Gastroesophageal sphincter (tissue), 4 donors: ENCODE measurements around the gene JADE1. TPM values are rescaled to one million over a fixed set of nuclear protein-coding genes. Genes with fewer than 3 reads are reported as not detected.

Source experiments
- ATAC-seq: fragments of 150-250 bp; one replicate; pipeline ENCODE4 v1.9.1; 2016; ENCODE audit warnings: mild to moderate bottlenecking, moderate library complexity
- H3K27ac ChIP-seq, 4 donors: fragments of 200-600 bp; sonication (generic) in 3 of 4; 1 replicate in 3 of 4; 2 replicates in 1 of 4; pipeline ENCODE4 v1.5.1; 2016 to 2019
- H3K27me3 ChIP-seq: fragments of 200-600 bp; sonication (generic); one replicate; pipeline ENCODE4 v1.5.1; 2019
- H3K36me3 ChIP-seq, 2 donors: fragments of 200-600 bp; sonication (generic); one replicate each; pipeline ENCODE4 v1.5.1; 2019; ENCODE audit warnings: control low read depth in 1 of 2
- H3K4me1 ChIP-seq, 3 donors: fragments of 200-600 bp; sonication (generic); 1 replicate in 2 of 3; 2 replicates in 1 of 3; pipeline ENCODE4 v1.5.1; 2016 to 2019; ENCODE audit warnings: control low read depth in 2 of 3
- H3K4me3 ChIP-seq, 2 donors: fragments of 200-600 bp; sonication (generic); one replicate each; pipeline ENCODE4 v1.5.1; 2019; ENCODE audit warnings: mild to moderate bottlenecking in 1 of 2, moderate library complexity in 1 of 2
- H3K9me3 ChIP-seq, 3 donors: fragments of 200-600 bp; sonication (generic); one replicate each; pipeline ENCODE4 v1.5.1; 2017 to 2019; ENCODE audit warnings: control low read depth in 2 of 3
- CTCF ChIP-seq, 4 experiments: fragments of 200-600 bp in 2 of 4; fragments of 450-650 bp in 2 of 4; sonication (generic) in 1 of 4; IDR thresholded peaks; one replicate each; pipeline ENCODE4 v1.5.1; 2017 to 2019; ENCODE audit warnings: antibody characterized with exemption in 4 of 4, mild to moderate bottlenecking in 2 of 4, moderate library complexity in 2 of 4
- EP300 ChIP-seq: sonication (generic); formaldehyde crosslinking; IDR thresholded peaks from one replicate; pipeline ENCODE4 v1.6.1; 2017; ENCODE audit warnings: antibody characterized with exemption, mild to moderate bottlenecking
- POLR2A ChIP-seq, 2 donors: fragments of 450-650 bp; IDR thresholded peaks; one replicate each; pipeline ENCODE4 v1.6.1; 2017; ENCODE audit warnings: antibody characterized with exemption in 2 of 2, mild to moderate bottlenecking in 2 of 2, moderate library complexity in 1 of 2
- POLR2AphosphoS5 ChIP-seq: sonication (generic); formaldehyde crosslinking; IDR thresholded peaks from one replicate; pipeline ENCODE4 v1.6.1; 2017; ENCODE audit warnings: antibody characterized with exemption
- WGBS, 2 donors: methylation state at CpG; one replicate each; pipeline ENCODE4 v1.1.5; 2018; ENCODE audit warnings: low coverage in 1 of 2; 5-methylcytosine and 5-hydroxymethylcytosine counted together
- total RNA-seq, 4 donors: library from RNA; depleted of rRNA; stranded (reverse); fragments of >200 nt; gene quantifications; one replicate each; pipeline ENCODE4 v1.1.0, GENCODE V29; 2016

JADE1 gene
- total RNA-seq, 4 donors from 2014 or later: 45.5 to 112 (median 63.5) TPM

GRCh38 chr4:128831531-128832242 is 22.2 kb downstream of the JADE1 start:
- 35 to 55% methylated on average over 5 to 7 of the region's 8 CpGs for WGBS, 2 donors
- peak overlapping the region in 1 of 4 donors; percentile 8 for H3K27ac ChIP-seq
- no peaks in the 10 kb centered on the region for H3K9me3 ChIP-seq

GRCh38 chr4:128832243-128832625 is 22.7 kb downstream of the JADE1 start:
- H3K4me1 ChIP-seq: peaks cover 14 to 78% (median 20%) of the 10 kb centered on the region in 3 donors
- H3K9me3 ChIP-seq: no peaks in the 10 kb centered on the region
- 49 to 74% methylated on average over 2 of the region's 2 CpGs for WGBS, 2 donors
- peak overlapping the region in 1 of 4 donors; percentile 8 for H3K27ac ChIP-seq
- no peaks in the 10 kb centered on the region for H3K27me3 ChIP-seq
- peaks cover 0 to 38% of the 10 kb centered on the region in 2 donors for H3K36me3 ChIP-seq
- H3K4me3 ChIP-seq: no peak overlapping the region
- ATAC-seq: no peak
- TF ChIP-seq EP300: no peak
- TF ChIP-seq POLR2AphosphoS5: no peak
- TF ChIP-seq CTCF (IDR thresholded peaks at IDR 0.05): no peak
- TF ChIP-seq POLR2A (IDR thresholded peaks at IDR 0.05): no peak

More at GRCh38 chr4:128831531-128832242, 22.2 kb downstream of the JADE1 start:
- Histone ChIP-seq H3K36me3 (peaks cover 0 to 33% of the 10 kb centered on the region in 2 donors), H3K4me1 (peaks cover 14 to 78% (median 20%) of the 10 kb centered on the region in 3 donors), H3K27me3 (no peaks in the 10 kb centered on the region), H3K4me3 (no peak overlapping the region)
- no peak for ATAC-seq
- TF ChIP-seq POLR2A (IDR thresholded peaks at IDR 0.05): no peak
- no peak for TF ChIP-seq EP300
- no peak for TF ChIP-seq CTCF (IDR thresholded peaks at IDR 0.05)
- TF ChIP-seq POLR2AphosphoS5: no peak

- peaks cover 7 to 83% (median 18%) of the 10 kb centered on the region in 3 donors for H3K4me1 ChIP-seq
- 39 to 65% methylated on average over 2 to 4 of the region's 8 CpGs for WGBS, 2 donors
Measured at GRCh38 chr4:128835498-128836222, 26.2 kb downstream of the JADE1 start.

GRCh38 chr4:128837198-128837597 is 27.7 kb downstream of the JADE1 start:
- peaks cover 0 to 77% (median 9%) of the 10 kb centered on the region in 3 donors for H3K4me1 ChIP-seq
- TF ChIP-seq POLR2A (IDR thresholded peaks at IDR 0.05) (no peak), EP300 (no peak), CTCF (IDR thresholded peaks at IDR 0.05) (no peak), POLR2AphosphoS5 (no peak)

More at GRCh38 chr4:128835498-128836222, 26.2 kb downstream of the JADE1 start:
- Histone ChIP-seq H3K4me3 (no peak overlapping the region), H3K27me3 (no peaks in the 10 kb centered on the region), H3K27ac (peak overlapping the region; percentile 7 to 66 (median 36)), H3K9me3 (no peaks in the 10 kb centered on the region), H3K36me3 (peaks cover 0 to 43% of the 10 kb centered on the region in 2 donors)
- peak; percentile 86 for ATAC-seq
- TF ChIP-seq EP300: no peak
- peak; percentile 29 for TF ChIP-seq POLR2AphosphoS5
- no peak for TF ChIP-seq POLR2A (IDR thresholded peaks at IDR 0.05)

GRCh38 chr4:128837679-128838078 is 28.2 kb downstream of the JADE1 start:
- no peaks in the 10 kb centered on the region for H3K27me3 ChIP-seq
- H3K36me3 ChIP-seq: peaks cover 0 to 41% of the 10 kb centered on the region in 2 donors
- WGBS, 2 donors: 96 to 100% methylated on average over 2 to 3 of the region's 3 CpGs
- no peak for ATAC-seq
- TF ChIP-seq CTCF (IDR thresholded peaks at IDR 0.05) (no peak), EP300 (no peak), POLR2AphosphoS5 (no peak)
- peaks cover 0 to 72% (median 9%) of the 10 kb centered on the region in 3 donors for H3K4me1 ChIP-seq
- H3K4me3 ChIP-seq: no peak overlapping the region
- no peak overlapping the region for H3K27ac ChIP-seq
- H3K9me3 ChIP-seq: no peaks in the 10 kb centered on the region

More at GRCh38 chr4:128837198-128837597, 27.7 kb downstream of the JADE1 start:
- ATAC-seq: no peak
- no peaks in the 10 kb centered on the region for H3K27me3 ChIP-seq
- H3K27ac ChIP-seq: no peak overlapping the region
- H3K9me3 ChIP-seq: no peaks in the 10 kb centered on the region
- WGBS, 2 donors: 86 to 90% methylated on average over 2 of the region's 2 CpGs
- no peak overlapping the region for H3K4me3 ChIP-seq
- H3K36me3 ChIP-seq: peaks cover 0 to 41% of the 10 kb centered on the region in 2 donors
